AG08396 (cell line): ENCODE results near the gene ANXA5.
"Not testable (repeated sequence)": the region's sequence is repeated elsewhere in the genome, so short reads cannot be mapped to it uniquely, and the experiment has no call there.

Source experiments
- DNase-seq: peaks from one replicate; pipeline ENCODE4 v3.0.0; 2012; ENCODE audit warnings: low spot score, mixed read lengths

The ANXA5 gene

GRCh38 chr4:121696581-121697461 is at the start of gene ANXA5:
Gene ANXA5, minus strand, starts transcription at chr4:121696980. Its CDS starts 391 bp downstream, at chr4:121696589.
- DNase-seq = peak; percentile 95

GRCh38 chr4:121742794-121743193 is 46.0 kb upstream of the ANXA5 start:
- DNase-seq = no peak

- no peak for DNase-seq
Measured at GRCh38 chr4:121741751-121742150, 45.0 kb upstream of the ANXA5 start.

GRCh38 chr4:121740796-121741409 is 44.1 kb upstream of the ANXA5 start:
- no peak for DNase-seq

- no peak for DNase-seq
Measured at GRCh38 chr4:121739575-121739974, 42.8 kb upstream of the ANXA5 start.

- DNase-seq = peak; percentile 20
Measured at GRCh38 chr4:121738780-121739535, 42.2 kb upstream of the ANXA5 start.

- no peak for DNase-seq
Measured at GRCh38 chr4:121737846-121738554, 41.2 kb upstream of the ANXA5 start.

- DNase-seq = peak; percentile 41
Measured at GRCh38 chr4:121736735-121737351, 40.1 kb upstream of the ANXA5 start.

GRCh38 chr4:121734571-121734970 is 37.8 kb upstream of the ANXA5 start:
- no peak for DNase-seq

GRCh38 chr4:121733942-121734341 is 37.2 kb upstream of the ANXA5 start:
- no peak for DNase-seq

- not testable (repeated sequence) for DNase-seq
Measured at GRCh38 chr4:121729753-121730152, 33.0 kb upstream of the ANXA5 start.

GRCh38 chr4:121728798-121729226 is 32.0 kb upstream of the ANXA5 start:
- DNase-seq = peak; percentile 24

- DNase-seq = peak; percentile 68
Measured at GRCh38 chr4:121728066-121728465, 31.3 kb upstream of the ANXA5 start.

GRCh38 chr4:121726642-121727268 is 30.0 kb upstream of the ANXA5 start:
- DNase-seq = peak; percentile 29

- DNase-seq = no peak
Measured at GRCh38 chr4:121724671-121725070, 27.9 kb upstream of the ANXA5 start.

- DNase-seq = no peak
Measured at GRCh38 chr4:121721700-121722099, 24.9 kb upstream of the ANXA5 start.

- DNase-seq = no peak
Measured at GRCh38 chr4:121720109-121720508, 23.3 kb upstream of the ANXA5 start.

GRCh38 chr4:121717680-121718237 is 21.0 kb upstream of the ANXA5 start:
- no peak for DNase-seq

- DNase-seq = no peak
Measured at GRCh38 chr4:121714548-121714947, 17.8 kb upstream of the ANXA5 start.

- no peak for DNase-seq
Measured at GRCh38 chr4:121712783-121713182, 16.0 kb upstream of the ANXA5 start.
